ENCODE results near the gene ROR1. TPM values are rescaled to one million over a fixed set of nuclear protein-coding genes. Genes with fewer than 3 reads are reported as not detected.

Gene ROR1
- total RNA-seq, 1 experiment from 2014 or later = 33.8 TPM

DNA sequence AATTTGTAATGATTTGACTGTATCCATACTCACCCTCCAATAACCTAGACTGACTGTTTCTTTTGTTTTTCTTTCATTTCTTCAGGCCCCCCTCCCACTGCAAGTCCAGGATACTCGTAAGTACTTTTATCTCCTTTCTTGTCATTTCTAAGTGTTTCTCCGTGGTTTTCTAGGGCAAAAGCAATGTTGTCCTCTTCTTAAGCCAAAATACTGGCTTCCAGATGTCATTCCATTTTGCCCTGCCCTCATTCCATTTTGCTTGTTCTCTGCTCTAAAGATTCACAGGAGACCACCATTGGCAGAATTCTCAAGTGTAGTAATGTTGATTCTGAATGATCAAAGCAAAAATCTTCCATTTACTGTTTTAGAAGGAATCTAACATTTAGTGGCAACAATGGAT, 276.8 kb downstream of the ROR1 start:
- no peak overlapping the region for H3K27ac Mint-ChIP-seq (ENCODE audit: unreplicated experiment)
- peaks cover 9% of the 10 kb centered on the region for H3K4me1 Mint-ChIP-seq (ENCODE audit: low read depth, unreplicated experiment)
- CTCF ChIA-PET = no interaction called here
- no peak for DNase-seq
- H3K36me3 Mint-ChIP-seq (ENCODE audit: insufficient read depth, unreplicated experiment) = peaks cover 5% of the 10 kb centered on the region
- no peaks in the 10 kb centered on the region for H3K9me3 Mint-ChIP-seq (ENCODE audit: low read depth, unreplicated experiment)
- no peaks in the 10 kb centered on the region for H3K27me3 Mint-ChIP-seq (ENCODE audit: unreplicated experiment)
- BruUV-seq (replicated peaks) = no TSS peak
- TF ChIP-seq, protein P1, sequence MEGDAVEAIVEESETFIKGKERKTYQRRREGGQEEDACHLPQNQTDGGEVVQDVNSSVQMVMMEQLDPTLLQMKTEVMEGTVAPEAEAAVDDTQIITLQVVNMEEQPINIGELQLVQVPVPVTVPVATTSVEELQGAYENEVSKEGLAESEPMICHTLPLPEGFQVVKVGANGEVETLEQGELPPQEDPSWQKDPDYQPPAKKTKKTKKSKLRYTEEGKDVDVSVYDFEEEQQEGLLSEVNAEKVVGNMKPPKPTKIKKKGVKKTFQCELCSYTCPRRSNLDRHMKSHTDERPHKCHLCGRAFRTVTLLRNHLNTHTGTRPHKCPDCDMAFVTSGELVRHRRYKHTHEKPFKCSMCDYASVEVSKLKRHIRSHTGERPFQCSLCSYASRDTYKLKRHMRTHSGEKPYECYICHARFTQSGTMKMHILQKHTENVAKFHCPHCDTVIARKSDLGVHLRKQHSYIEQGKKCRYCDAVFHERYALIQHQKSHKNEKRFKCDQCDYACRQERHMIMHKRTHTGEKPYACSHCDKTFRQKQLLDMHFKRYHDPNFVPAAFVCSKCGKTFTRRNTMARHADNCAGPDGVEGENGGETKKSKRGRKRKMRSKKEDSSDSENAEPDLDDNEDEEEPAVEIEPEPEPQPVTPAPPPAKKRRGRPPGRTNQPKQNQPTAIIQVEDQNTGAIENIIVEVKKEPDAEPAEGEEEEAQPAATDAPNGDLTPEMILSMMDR (IDR thresholded peaks at IDR 0.05; ENCODE audit: unreplicated experiment) = no peak
- intact Hi-C loops (cut with micrococcal nuclease; ENCODE audit: unreplicated experiment) = no loop called here
- no peak overlapping the region for H3K4me3 Mint-ChIP-seq (ENCODE audit: low read depth, unreplicated experiment)

- TF ChIP-seq, protein P1 (IDR thresholded peaks at IDR 0.05; ENCODE audit: unreplicated experiment) = no peak
- Mint-ChIP-seq H3K9me3 (ENCODE audit: low read depth, unreplicated experiment) (no peaks in the 10 kb centered on the region), H3K36me3 (ENCODE audit: insufficient read depth, unreplicated experiment) (peaks cover 5% of the 10 kb centered on the region), H3K4me1 (ENCODE audit: low read depth, unreplicated experiment) (peaks cover 9% of the 10 kb centered on the region), H3K4me3 (ENCODE audit: low read depth, unreplicated experiment) (no peak overlapping the region), H3K27ac (ENCODE audit: unreplicated experiment) (no peak overlapping the region), H3K27me3 (ENCODE audit: unreplicated experiment) (no peaks in the 10 kb centered on the region)
- no peak for DNase-seq
- CTCF ChIA-PET = no interaction called here
- BruUV-seq (replicated peaks) = no TSS peak
- intact Hi-C loops (cut with micrococcal nuclease; ENCODE audit: unreplicated experiment) = no loop called here
Measured at GRCh38 chr1:64051796-64052195, 278.0 kb downstream of the ROR1 start.

DNA sequence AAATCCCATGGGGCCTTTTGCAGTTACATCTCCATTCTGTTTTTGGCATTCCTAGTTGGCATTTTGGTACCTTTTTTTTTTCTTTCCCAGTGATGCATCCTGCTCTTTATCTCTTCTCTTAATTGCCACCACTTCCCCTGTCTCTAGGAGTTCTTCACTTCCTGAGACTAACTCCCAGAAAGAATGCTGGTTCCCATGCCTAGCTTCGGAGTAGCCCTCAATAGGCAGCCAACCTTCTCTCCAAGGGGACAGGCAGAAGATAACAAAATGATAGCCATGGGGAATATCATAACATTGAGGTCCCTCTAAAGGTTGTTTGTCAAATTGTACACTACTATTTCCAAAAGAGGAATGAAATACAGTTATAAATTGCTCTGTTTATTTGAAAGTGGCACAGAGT, 279.0 kb downstream of the ROR1 start:
- CTCF ChIA-PET = no interaction called here
- Mint-ChIP-seq H3K9me3 (ENCODE audit: low read depth, unreplicated experiment) (no peaks in the 10 kb centered on the region), H3K4me1 (ENCODE audit: low read depth, unreplicated experiment) (peaks cover 9% of the 10 kb centered on the region), H3K4me3 (ENCODE audit: low read depth, unreplicated experiment) (no peak overlapping the region), H3K27me3 (ENCODE audit: unreplicated experiment) (no peaks in the 10 kb centered on the region), H3K36me3 (ENCODE audit: insufficient read depth, unreplicated experiment) (peaks cover 5% of the 10 kb centered on the region), H3K27ac (ENCODE audit: unreplicated experiment) (no peak overlapping the region)
- intact Hi-C loops (cut with micrococcal nuclease; ENCODE audit: unreplicated experiment) = no loop called here
- TF ChIP-seq, protein P1 (IDR thresholded peaks at IDR 0.05; ENCODE audit: unreplicated experiment) = no peak
- no TSS peak for BruUV-seq (replicated peaks)
- DNase-seq = no peak

DNA sequence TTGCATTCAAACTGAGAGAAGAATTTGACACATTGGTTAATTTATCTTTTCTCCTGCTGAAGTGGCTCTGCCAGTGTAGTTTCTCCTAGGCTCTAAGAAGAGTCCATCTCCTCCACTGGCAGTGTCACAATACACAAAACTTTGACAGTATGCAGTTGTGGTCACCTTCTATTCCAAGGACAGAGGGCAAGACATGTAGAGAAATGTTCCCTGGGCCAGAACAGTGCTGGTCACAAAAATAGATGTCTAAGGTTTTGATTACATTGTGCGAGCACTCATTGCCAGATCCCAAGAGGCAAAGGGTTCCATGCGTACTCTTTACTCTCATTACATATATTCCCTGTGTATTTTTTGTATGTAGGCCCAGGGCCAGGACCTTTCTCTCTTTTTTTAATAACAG, 281.5 kb downstream of the ROR1 start:
- TF ChIP-seq, protein P1 (IDR thresholded peaks at IDR 0.05; ENCODE audit: unreplicated experiment) = no peak
- Mint-ChIP-seq H3K4me1 (ENCODE audit: low read depth, unreplicated experiment) (peaks cover 11% of the 10 kb centered on the region), H3K9me3 (ENCODE audit: low read depth, unreplicated experiment) (peaks cover 3% of the 10 kb centered on the region), H3K36me3 (ENCODE audit: insufficient read depth, unreplicated experiment) (peaks cover 9% of the 10 kb centered on the region), H3K27ac (ENCODE audit: unreplicated experiment) (no peak overlapping the region), H3K27me3 (ENCODE audit: unreplicated experiment) (no peaks in the 10 kb centered on the region), H3K4me3 (ENCODE audit: low read depth, unreplicated experiment) (no peak overlapping the region)
- intact Hi-C loops (cut with micrococcal nuclease; ENCODE audit: unreplicated experiment) = no loop called here
- CTCF ChIA-PET = no interaction called here
- no TSS peak for BruUV-seq (replicated peaks)
- DNase-seq = no peak

Data from Calu3 (cell line).